Tibial nerve (tissue), 4 donors: ENCODE data around the gene BRINP2. TPM values are rescaled to one million over a fixed set of nuclear protein-coding genes. Genes with fewer than 3 reads are reported as not detected.

Experiments used
- DNase-seq, 2 donors: peaks; one replicate each; pipeline ENCODE4 v3.0.0-alpha.2; 2019; ENCODE audit warnings: low spot score in 2 of 2
- H3K27ac ChIP-seq, 4 donors: fragments of 200-600 bp; sonication (generic) in 3 of 4; one replicate each; pipeline ENCODE4 v1.5.1; 2017 to 2019; ENCODE audit warnings: mild to moderate bottlenecking in 1 of 4
- H3K27me3 ChIP-seq, 2 donors: fragments of 200-600 bp; sonication (generic) in 1 of 2; one replicate each; pipeline versions ENCODE4 v1.5.1 to v1.6.0; 2017 to 2019
- H3K36me3 ChIP-seq, 3 donors: fragments of 200-600 bp; sonication (generic); one replicate each; pipeline ENCODE4 v1.5.1; 2018 to 2019
- H3K4me1 ChIP-seq, 4 donors: fragments of 200-600 bp; sonication (generic) in 3 of 4; one replicate each; pipeline ENCODE4 v1.5.1; 2017 to 2019
- H3K4me3 ChIP-seq, 4 donors: fragments of 200-600 bp; sonication (generic) in 3 of 4; one replicate each; pipeline ENCODE4 v1.5.1; 2017 to 2019; ENCODE audit warnings: mild to moderate bottlenecking in 1 of 4, moderate library complexity in 1 of 4
- H3K9me3 ChIP-seq, 4 donors: fragments of 200-600 bp; sonication (generic) in 3 of 4; one replicate each; pipeline ENCODE4 v1.5.1; 2017 to 2019
- CTCF ChIP-seq, 5 experiments: fragments of 200-600 bp in 3 of 5; fragments of 450-650 bp in 2 of 5; sonication (generic) in 3 of 5; IDR thresholded peaks; one replicate each; pipeline ENCODE4 v1.5.1; 2016 to 2019; ENCODE audit warnings: antibody characterized with exemption in 5 of 5, mild to moderate bottlenecking in 3 of 5, moderate library complexity in 2 of 5
- EP300 ChIP-seq, 2 donors: sonication (generic); formaldehyde crosslinking; IDR thresholded peaks; one replicate each; pipeline ENCODE4 v1.6.1; 2017; ENCODE audit warnings: antibody characterized with exemption in 2 of 2, mild to moderate bottlenecking in 1 of 2
- POLR2A ChIP-seq, 2 donors: fragments of 450-650 bp; IDR thresholded peaks; one replicate each; pipeline ENCODE4 v1.6.1; 2017; ENCODE audit warnings: antibody characterized with exemption in 2 of 2, mild to moderate bottlenecking in 2 of 2, moderate library complexity in 2 of 2
- WGBS, 2 donors: methylation state at CpG; one replicate each; pipeline ENCODE4 v1.1.5; 2018; 5-methylcytosine and 5-hydroxymethylcytosine counted together
- total RNA-seq, 4 donors: library from RNA; depleted of rRNA; stranded (reverse); fragments of >200 nt; gene quantifications; one replicate each; pipeline ENCODE4 v1.1.0, GENCODE V29; 2016

BRINP2 gene
- total RNA-seq, 4 donors from 2014 or later, result not detected

- no peak for TF ChIP-seq POLR2A (IDR thresholded peaks at IDR 0.05)
- TF ChIP-seq CTCF (IDR thresholded peaks at IDR 0.05), result no peak
- no peak for TF ChIP-seq EP300 (IDR thresholded peaks at IDR 0.05)
- no peaks in the 10 kb centered on the region for H3K9me3 ChIP-seq
- WGBS, 2 donors, result 22 to 26% methylated on average over 2 of the region's 2 CpGs
- H3K36me3 ChIP-seq, result no peaks in the 10 kb centered on the region
- H3K4me3 ChIP-seq, result no peak overlapping the region
- H3K4me1 ChIP-seq, result peaks cover 0 to 7% (median 0%) of the 10 kb centered on the region in 4 donors
- no peak for DNase-seq
- no peaks in the 10 kb centered on the region for H3K27me3 ChIP-seq
- no peak overlapping the region for H3K27ac ChIP-seq
Observed at GRCh38 chr1:177146499-177146898, 24.3 kb upstream of the BRINP2 start.

GRCh38 chr1:177162243-177162642, 8.5 kb upstream of the BRINP2 start:
- Histone ChIP-seq H3K9me3 (no peaks in the 10 kb centered on the region), H3K27me3 (peaks cover 0 to 47% of the 10 kb centered on the region in 2 donors), H3K4me1 (peaks cover 0 to 13% (median 4%) of the 10 kb centered on the region in 4 donors), H3K4me3 (no peak overlapping the region), H3K36me3 (no peaks in the 10 kb centered on the region), H3K27ac (no peak overlapping the region)
- no peak for TF ChIP-seq CTCF (IDR thresholded peaks at IDR 0.05)
- TF ChIP-seq EP300 (IDR thresholded peaks at IDR 0.05), result no peak
- TF ChIP-seq POLR2A (IDR thresholded peaks at IDR 0.05), result no peak
- WGBS, 2 donors, result 85% methylated on average over 2 of the region's 2 CpGs
- DNase-seq, result no peak

GRCh38 chr1:177163844-177164379, 6.8 kb upstream of the BRINP2 start:
- Histone ChIP-seq H3K36me3 (no peaks in the 10 kb centered on the region), H3K9me3 (no peaks in the 10 kb centered on the region), H3K4me1 (peaks cover 0 to 13% (median 4%) of the 10 kb centered on the region in 4 donors), H3K27me3 (peaks cover 0 to 61% of the 10 kb centered on the region in 2 donors), H3K27ac (no peak overlapping the region), H3K4me3 (peak overlapping the region in 3 of 4 donors; percentile 10 to 42 (median 19))
- TF ChIP-seq POLR2A (IDR thresholded peaks at IDR 0.05), result no peak
- no peak for TF ChIP-seq EP300 (IDR thresholded peaks at IDR 0.05)
- no peak for TF ChIP-seq CTCF (IDR thresholded peaks at IDR 0.05)
- WGBS, 2 donors, result 4 to 14% methylated on average over 7 to 15 of the region's 15 CpGs
- DNase-seq, result no peak

- Histone ChIP-seq H3K9me3 (no peaks in the 10 kb centered on the region), H3K4me3 (peak within 1 kb of the TSS in 3 of 4 donors; percentile 10 to 42 (median 19)), H3K27ac (no peak within 1 kb of the TSS), H3K4me1 (peaks cover 0 to 13% (median 4%) of the 10 kb centered on the region in 4 donors), H3K36me3 (no peaks in the 10 kb centered on the region), H3K27me3 (peaks cover 0 to 67% of the 10 kb centered on the region in 2 donors)
- TF ChIP-seq CTCF (IDR thresholded peaks at IDR 0.05), result no peak
- WGBS, 2 donors, result 0 to 1% methylated on average over 18 to 45 of the region's 49 CpGs
- DNase-seq, result no peak
Observed at GRCh38 chr1:177164380-177165068, 6.2 kb upstream of the BRINP2 start, which contains the start of gene ASTN1. ASTN1 (minus strand) TSS chr1:177164712; CDS start chr1:177164676, 36 bp downstream.

GRCh38 chr1:177165069-177165439, 5.7 kb upstream of the BRINP2 start:
- Histone ChIP-seq H3K9me3 (no peaks in the 10 kb centered on the region), H3K4me1 (peaks cover 0 to 13% (median 4%) of the 10 kb centered on the region in 4 donors), H3K36me3 (no peaks in the 10 kb centered on the region), H3K27ac (no peak overlapping the region), H3K4me3 (peak overlapping the region in 2 of 4 donors; percentile 10 to 42), H3K27me3 (peaks cover 0 to 72% of the 10 kb centered on the region in 2 donors)
- DNase-seq, result no peak
- no peak for TF ChIP-seq EP300 (IDR thresholded peaks at IDR 0.05)
- WGBS, 2 donors, result 5 to 7% methylated on average over 9 of the region's 9 CpGs
